Stimulated activated CD4-positive, alpha-beta T cell treated with anti-CD3 and anti-CD28 coated beads, TNF-alpha, amount 100 ng/mL, for 48 hours (primary cell): ENCODE data around the gene EVPLL.
"Not testable (repeated sequence)": the region's sequence is repeated elsewhere in the genome, so short reads cannot be mapped to it uniquely, and the experiment has no call there.

Source experiments
- DNase-seq, 3 donors: peaks; one replicate each; pipeline ENCODE4 v3.0.0-alpha.2; 2020; ENCODE audit warnings: low read depth in 3 of 3

Gene EVPLL

GRCh38 chr17:18379246-18380146 is 1.9 kb downstream of the EVPLL start:
- DNase-seq, result no peak

- no peak for DNase-seq
Measured at GRCh38 chr17:18380471-18381157, 3.0 kb downstream of the EVPLL start.

- DNase-seq, result no peak
Measured at GRCh38 chr17:18381158-18381952, 3.8 kb downstream of the EVPLL start.

- no peak for DNase-seq
Measured at GRCh38 chr17:18381953-18382245, 4.3 kb downstream of the EVPLL start.

GRCh38 chr17:18382441-18383078 is 5.0 kb downstream of the EVPLL start:
- DNase-seq, result no peak

- not testable (repeated sequence) for DNase-seq
Measured at GRCh38 chr17:18383079-18383481, 5.5 kb downstream of the EVPLL start.

GRCh38 chr17:18384271-18384670 is 6.7 kb downstream of the EVPLL start:
- not testable (repeated sequence) for DNase-seq

GRCh38 chr17:18387583-18387982 is 10.0 kb downstream of the EVPLL start:
- not testable (repeated sequence) for DNase-seq

GRCh38 chr17:18388266-18388665 is 10.7 kb downstream of the EVPLL start:
- not testable (repeated sequence) for DNase-seq

GRCh38 chr17:18388728-18389127 is 11.2 kb downstream of the EVPLL start:
- DNase-seq, result not testable (repeated sequence)

GRCh38 chr17:18401872-18402590 is 24.5 kb downstream of the EVPLL start:
- not testable (repeated sequence) for DNase-seq

- not testable (repeated sequence) for DNase-seq
Measured at GRCh38 chr17:18403166-18403565, 25.6 kb downstream of the EVPLL start.

GRCh38 chr17:18403604-18404003 is 26.0 kb downstream of the EVPLL start:
- not testable (repeated sequence) for DNase-seq

GRCh38 chr17:18408906-18409305 is 31.3 kb downstream of the EVPLL start:
- not testable (repeated sequence) for DNase-seq

GRCh38 chr17:18409321-18409720 is 31.7 kb downstream of the EVPLL start:
- DNase-seq, result not testable (repeated sequence)

- DNase-seq, result not testable (repeated sequence)
Measured at GRCh38 chr17:18410736-18411135, 33.2 kb downstream of the EVPLL start.

- peak in 2 of 3 donors; percentile 3 to 8 for DNase-seq
Measured at GRCh38 chr17:18411377-18411864, 33.8 kb downstream of the EVPLL start.

- not testable (repeated sequence) for DNase-seq
Measured at GRCh38 chr17:18412001-18412538, 34.5 kb downstream of the EVPLL start.

- not testable (repeated sequence) for DNase-seq
Measured at GRCh38 chr17:18421521-18421920, 43.9 kb downstream of the EVPLL start.

GRCh38 chr17:18422464-18422863 is 44.9 kb downstream of the EVPLL start:
- DNase-seq, result not testable (repeated sequence)
